GM21423 (cell line): Measurements from ENCODE around the gene SYNDIG1.

Experiments
- ATAC-seq: cut with Tn5 transposase; IDR thresholded peaks from one replicate; pipeline ENCODE4 v1.9.1; 2021; ENCODE audit warnings: mild to moderate bottlenecking, moderate library complexity; ENCODE audit not compliant: unreplicated experiment

Gene SYNDIG1

GRCh38 chr20:24583169-24583792 lies 113.9 kb downstream of the SYNDIG1 start:
- no peak for ATAC-seq

- ATAC-seq = no peak
Observed at GRCh38 chr20:24584078-24584477, 114.6 kb downstream of the SYNDIG1 start.

- ATAC-seq = no peak
Observed at GRCh38 chr20:24584538-24585356, 115.3 kb downstream of the SYNDIG1 start.

GRCh38 chr20:24585796-24586522 lies 116.5 kb downstream of the SYNDIG1 start:
- ATAC-seq = no peak

GRCh38 chr20:24586523-24586840 lies 117.1 kb downstream of the SYNDIG1 start:
- ATAC-seq = no peak

- ATAC-seq = no peak
Observed at GRCh38 chr20:24587384-24588046, 118.1 kb downstream of the SYNDIG1 start.

- ATAC-seq = no peak
Observed at GRCh38 chr20:24588047-24588635, 118.7 kb downstream of the SYNDIG1 start.

- ATAC-seq = no peak
Observed at GRCh38 chr20:24588725-24589340, 119.4 kb downstream of the SYNDIG1 start.

- ATAC-seq = no peak
Observed at GRCh38 chr20:24589381-24589780, 120.0 kb downstream of the SYNDIG1 start.

- ATAC-seq = no peak
Observed at GRCh38 chr20:24589815-24590177, 120.4 kb downstream of the SYNDIG1 start.

- ATAC-seq = no peak
Observed at GRCh38 chr20:24590178-24590982, 121.0 kb downstream of the SYNDIG1 start.

GRCh38 chr20:24597051-24597450 lies 127.6 kb downstream of the SYNDIG1 start:
- no peak for ATAC-seq

GRCh38 chr20:24598346-24598745 lies 128.9 kb downstream of the SYNDIG1 start:
- no peak for ATAC-seq

GRCh38 chr20:24598996-24599395 lies 129.6 kb downstream of the SYNDIG1 start:
- no peak for ATAC-seq

- ATAC-seq = no peak
Observed at GRCh38 chr20:24600012-24600411, 130.6 kb downstream of the SYNDIG1 start.

- no peak for ATAC-seq
Observed at GRCh38 chr20:24603454-24603853, 134.0 kb downstream of the SYNDIG1 start.

- ATAC-seq = no peak
Observed at GRCh38 chr20:24604966-24605665, 135.7 kb downstream of the SYNDIG1 start.

- ATAC-seq = no peak
Observed at GRCh38 chr20:24605937-24606455, 136.6 kb downstream of the SYNDIG1 start.

GRCh38 chr20:24607402-24607801 lies 138.0 kb downstream of the SYNDIG1 start:
- no peak for ATAC-seq
